GM13977 (cell line): Measurements from ENCODE around the gene CBLN2.

Experiments
- DNase-seq: peaks from one replicate; pipeline ENCODE4 v3.0.0; 2012; ENCODE audit warnings: low spot score
- CTCF ChIP-seq: IDR thresholded peaks from 2 replicates; pipeline ENCODE4 v1.5.1; 2012; ENCODE audit warnings: mild to moderate bottlenecking, control low read depth; ENCODE audit not compliant: insufficient read depth; ENCODE audit errors: extremely low read depth, missing control alignments
- in situ Hi-C: fragments of 300-500 bp; cut with MboI; formaldehyde crosslinking; loops from one replicate; pipeline ENCODE4 v1.12.0; 2022; ENCODE audit warnings: low sequenced_read_pairs, low pct_unique_long_range_greater_than_20kb, mixed read lengths, inconsistent platforms; ENCODE audit not compliant: unreplicated experiment

CBLN2 gene

GRCh38 chr18:72530622-72531021, 13.5 kb downstream of the CBLN2 start:
- in situ Hi-C loops = no loop called here
- no peak for DNase-seq
- no peak for TF ChIP-seq CTCF

- TF ChIP-seq CTCF = no peak
- in situ Hi-C loops = no loop called here
- no peak for DNase-seq
Measured at GRCh38 chr18:72504866-72505265, 39.3 kb downstream of the CBLN2 start.

GRCh38 chr18:72502671-72503431, 41.3 kb downstream of the CBLN2 start:
- in situ Hi-C loops = no loop called here
- DNase-seq = no peak
- TF ChIP-seq CTCF = no peak

GRCh38 chr18:72492497-72492896, 51.6 kb downstream of the CBLN2 start:
- no peak for TF ChIP-seq CTCF
- in situ Hi-C loops = no loop called here

More at GRCh38 chr18:72492497-72492896, 51.6 kb downstream of the CBLN2 start:
- no peak for DNase-seq
